ENCODE measurements around the gene CPT1B.

DNA sequence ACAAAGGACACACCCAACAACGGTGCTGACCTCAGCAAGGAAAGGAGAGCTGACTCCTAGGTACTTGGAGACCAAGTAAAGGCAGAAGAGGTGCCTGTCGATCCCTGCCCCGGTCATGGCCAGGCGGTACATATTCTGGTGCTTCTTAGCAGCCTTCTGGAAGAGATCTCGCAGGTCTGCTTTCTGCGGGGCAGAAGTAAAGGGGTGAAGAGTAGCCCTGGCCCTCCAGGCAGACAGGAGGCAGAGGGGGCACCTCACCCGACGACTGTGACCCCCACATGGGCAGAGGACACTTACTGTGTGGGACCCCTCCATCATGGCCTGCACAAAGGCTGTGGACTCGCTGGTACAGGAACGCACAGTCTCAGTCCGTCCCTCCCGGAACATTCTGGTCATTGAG, 7.4 kb downstream of the CPT1B start:
- TF ChIP-seq, protein P1, sequence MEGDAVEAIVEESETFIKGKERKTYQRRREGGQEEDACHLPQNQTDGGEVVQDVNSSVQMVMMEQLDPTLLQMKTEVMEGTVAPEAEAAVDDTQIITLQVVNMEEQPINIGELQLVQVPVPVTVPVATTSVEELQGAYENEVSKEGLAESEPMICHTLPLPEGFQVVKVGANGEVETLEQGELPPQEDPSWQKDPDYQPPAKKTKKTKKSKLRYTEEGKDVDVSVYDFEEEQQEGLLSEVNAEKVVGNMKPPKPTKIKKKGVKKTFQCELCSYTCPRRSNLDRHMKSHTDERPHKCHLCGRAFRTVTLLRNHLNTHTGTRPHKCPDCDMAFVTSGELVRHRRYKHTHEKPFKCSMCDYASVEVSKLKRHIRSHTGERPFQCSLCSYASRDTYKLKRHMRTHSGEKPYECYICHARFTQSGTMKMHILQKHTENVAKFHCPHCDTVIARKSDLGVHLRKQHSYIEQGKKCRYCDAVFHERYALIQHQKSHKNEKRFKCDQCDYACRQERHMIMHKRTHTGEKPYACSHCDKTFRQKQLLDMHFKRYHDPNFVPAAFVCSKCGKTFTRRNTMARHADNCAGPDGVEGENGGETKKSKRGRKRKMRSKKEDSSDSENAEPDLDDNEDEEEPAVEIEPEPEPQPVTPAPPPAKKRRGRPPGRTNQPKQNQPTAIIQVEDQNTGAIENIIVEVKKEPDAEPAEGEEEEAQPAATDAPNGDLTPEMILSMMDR (IDR thresholded peaks at IDR 0.05) = no peak
- TF ChIP-seq POLR2A (IDR thresholded peaks at IDR 0.05) = no peak

Data from right lobe of liver (tissue), 4 donors.